Measurements from ENCODE around the gene MTCL1. TPM values are rescaled to one million over a fixed set of nuclear protein-coding genes. Genes with fewer than 3 reads are reported as not detected.

The MTCL1 gene
- total RNA-seq, 2 experiments from 2014 or later, result 0.40 to 0.56 TPM

- Mint-ChIP-seq H3K9me3 (peaks cover 2% of the 10 kb centered on the region), H3K4me3 (no peak overlapping the region), H3K36me3 (peaks cover 2% of the 10 kb centered on the region), H3K4me1 (ENCODE audit: low read depth) (peaks cover 14% of the 10 kb centered on the region), H3K27me3 (peaks cover 44% of the 10 kb centered on the region), H3K27ac (no peak overlapping the region)
- ChIA-PET POLR2A (no interaction called here), CTCF (interaction anchor here (0.8 to 2.0 kb wide), 4 partner anchors 10 to 281 kb away, joined by 3 to 17 read pairs (median 6); partner anchors contain the start of gene RAB12)
- intact Hi-C loops (cut with micrococcal nuclease), result loop anchor here (2.0 to 10.0 kb wide), 4 partner anchors 94 to 909 kb away; partner anchors contain the start of genes ANKRD12, PPP4R1 and TWSG1
- DNase-seq, result peak; percentile 13
These were observed 820 bp downstream of the MTCL1 start for GRCh38 chr18:8705961-8706790.

GRCh38 chr18:8706791-8707555, 1.6 kb downstream of the MTCL1 start:
- Mint-ChIP-seq H3K36me3 (peaks cover 2% of the 10 kb centered on the region), H3K27ac (no peak overlapping the region), H3K27me3 (peaks cover 40% of the 10 kb centered on the region), H3K4me1 (ENCODE audit: low read depth) (peaks cover 14% of the 10 kb centered on the region), H3K4me3 (peak overlapping the region; percentile 76), H3K9me3 (peaks cover 3% of the 10 kb centered on the region)
- ChIA-PET CTCF (interaction anchor here (0.8 to 2.0 kb wide), 5 partner anchors 9 to 281 kb away, joined by 3 to 17 read pairs (median 5); partner anchors contain the start of gene RAB12), POLR2A (no interaction called here)
- peak; percentile 17 for DNase-seq
- intact Hi-C loops (cut with micrococcal nuclease), result loop anchor here (5.0 to 10.0 kb wide), 2 partner anchors 95 to 908 kb away; partner anchors contain the start of gene PPP4R1

- H3K9me3 Mint-ChIP-seq, result peaks cover 3% of the 10 kb centered on the region
- ChIA-PET POLR2A (no interaction called here), CTCF (interaction anchor here (0.8 to 2.0 kb wide), 5 partner anchors 8 to 280 kb away, joined by 3 to 17 read pairs (median 5); partner anchors contain the start of gene RAB12)
- H3K27ac Mint-ChIP-seq, result no peak overlapping the region
- H3K36me3 Mint-ChIP-seq, result peaks cover 2% of the 10 kb centered on the region
- intact Hi-C loops (cut with micrococcal nuclease), result loop anchor here (5.0 to 10.0 kb wide), 2 partner anchors 95 to 907 kb away; partner anchors contain the start of gene PPP4R1
- peaks cover 40% of the 10 kb centered on the region for H3K27me3 Mint-ChIP-seq
- H3K4me3 Mint-ChIP-seq, result peak overlapping the region; percentile 16
- peaks cover 14% of the 10 kb centered on the region for H3K4me1 Mint-ChIP-seq (ENCODE audit: low read depth)
- DNase-seq, result no peak
These were observed 2.4 kb downstream of the MTCL1 start for GRCh38 chr18:8707556-8708300.

- peaks cover 14% of the 10 kb centered on the region for H3K4me1 Mint-ChIP-seq (ENCODE audit: low read depth)
- intact Hi-C loops (cut with micrococcal nuclease), result loop anchor here (5.0 to 10.0 kb wide), 2 partner anchors 96 to 906 kb away; partner anchors contain the start of gene PPP4R1
- no peak for DNase-seq
- CTCF ChIA-PET, result interaction anchor here (2.0 kb wide), 1 partner anchor 13 kb away, joined by 17 read pairs; no protein-coding TSS in a partner anchor
- peaks cover 2% of the 10 kb centered on the region for H3K36me3 Mint-ChIP-seq
- H3K4me3 Mint-ChIP-seq, result no peak overlapping the region
- POLR2A ChIA-PET, result no interaction called here
- H3K27me3 Mint-ChIP-seq, result peaks cover 32% of the 10 kb centered on the region
- peaks cover 3% of the 10 kb centered on the region for H3K9me3 Mint-ChIP-seq
- H3K27ac Mint-ChIP-seq, result no peak overlapping the region
These were observed 3.3 kb downstream of the MTCL1 start for GRCh38 chr18:8708670-8709069.

- ChIA-PET POLR2A (no interaction called here), CTCF (no interaction called here)
- Mint-ChIP-seq H3K27ac (no peak overlapping the region), H3K36me3 (peaks cover 2% of the 10 kb centered on the region), H3K9me3 (peaks cover 3% of the 10 kb centered on the region), H3K27me3 (peaks cover 32% of the 10 kb centered on the region), H3K4me3 (no peak overlapping the region), H3K4me1 (ENCODE audit: low read depth) (peaks cover 7% of the 10 kb centered on the region)
- no peak for DNase-seq
- intact Hi-C loops (cut with micrococcal nuclease), result loop anchor here (5.0 to 10.0 kb wide), 2 partner anchors 97 to 905 kb away; partner anchors contain the start of gene PPP4R1
These were observed 4.1 kb downstream of the MTCL1 start for GRCh38 chr18:8709248-8710059.

- H3K27ac Mint-ChIP-seq, result no peak overlapping the region
- H3K36me3 Mint-ChIP-seq, result peaks cover 2% of the 10 kb centered on the region
- peaks cover 4% of the 10 kb centered on the region for H3K4me1 Mint-ChIP-seq (ENCODE audit: low read depth)
- ChIA-PET CTCF (interaction anchor here (1.1 kb wide), 1 partner anchor 8 kb away, joined by 3 read pairs; no protein-coding TSS in a partner anchor), POLR2A (no interaction called here)
- peaks cover 3% of the 10 kb centered on the region for H3K9me3 Mint-ChIP-seq
- DNase-seq, result no peak
- intact Hi-C loops (cut with micrococcal nuclease), result no loop called here
- peaks cover 33% of the 10 kb centered on the region for H3K27me3 Mint-ChIP-seq
- H3K4me3 Mint-ChIP-seq, result no peak overlapping the region
These were observed 6.4 kb downstream of the MTCL1 start for GRCh38 chr18:8711736-8712135.

GRCh38 chr18:8713691-8714090, 8.3 kb downstream of the MTCL1 start:
- Mint-ChIP-seq H3K4me3 (no peak overlapping the region), H3K4me1 (ENCODE audit: low read depth) (no peaks in the 10 kb centered on the region), H3K36me3 (no peaks in the 10 kb centered on the region), H3K27ac (no peak overlapping the region), H3K9me3 (peaks cover 3% of the 10 kb centered on the region), H3K27me3 (peaks cover 23% of the 10 kb centered on the region)
- ChIA-PET CTCF (interaction anchor here (0.8 kb wide), 1 partner anchor 17 kb away, joined by 3 read pairs; no protein-coding TSS in a partner anchor), POLR2A (no interaction called here)
- intact Hi-C loops (cut with micrococcal nuclease), result no loop called here
- DNase-seq, result no peak

- H3K4me3 Mint-ChIP-seq, result no peak overlapping the region
- H3K27me3 Mint-ChIP-seq, result peaks cover 19% of the 10 kb centered on the region
- intact Hi-C loops (cut with micrococcal nuclease), result no loop called here
- ChIA-PET CTCF (interaction anchor here (1.3 kb wide), 1 partner anchor 8 kb away, joined by 3 read pairs; no protein-coding TSS in a partner anchor), POLR2A (no interaction called here)
- H3K9me3 Mint-ChIP-seq, result peaks cover 3% of the 10 kb centered on the region
- no peaks in the 10 kb centered on the region for H3K4me1 Mint-ChIP-seq (ENCODE audit: low read depth)
- peak; percentile 22 for DNase-seq
- H3K36me3 Mint-ChIP-seq, result no peaks in the 10 kb centered on the region
- H3K27ac Mint-ChIP-seq, result no peak overlapping the region
These were observed 10.2 kb downstream of the MTCL1 start for GRCh38 chr18:8715599-8715998.

GRCh38 chr18:8717011-8717770, 11.8 kb downstream of the MTCL1 start:
- POLR2A ChIA-PET, result no interaction called here
- H3K27ac Mint-ChIP-seq, result no peak overlapping the region
- intact Hi-C loops (cut with micrococcal nuclease), result no loop called here
- CTCF ChIA-PET, result no interaction called here
- DNase-seq, result no peak
- no peaks in the 10 kb centered on the region for H3K9me3 Mint-ChIP-seq
- H3K4me1 Mint-ChIP-seq (ENCODE audit: low read depth), result no peaks in the 10 kb centered on the region
- H3K4me3 Mint-ChIP-seq, result no peak overlapping the region
- no peaks in the 10 kb centered on the region for H3K36me3 Mint-ChIP-seq
- peaks cover 17% of the 10 kb centered on the region for H3K27me3 Mint-ChIP-seq

GRCh38 chr18:8718401-8718913, 13.1 kb downstream of the MTCL1 start:
- DNase-seq, result no peak
- intact Hi-C loops (cut with micrococcal nuclease), result no loop called here
- Mint-ChIP-seq H3K9me3 (no peaks in the 10 kb centered on the region), H3K4me3 (no peak overlapping the region), H3K27ac (no peak overlapping the region), H3K27me3 (peaks cover 17% of the 10 kb centered on the region), H3K36me3 (no peaks in the 10 kb centered on the region), H3K4me1 (ENCODE audit: low read depth) (no peaks in the 10 kb centered on the region)
- POLR2A ChIA-PET, result no interaction called here
- CTCF ChIA-PET, result no interaction called here

Measured in activated CD4-positive, alpha-beta memory T cell treated with anti-CD3 and anti-CD28 coated beads for 36 hours (primary cell).